Kidney (tissue), 14 donors: ENCODE results near the gene YAF2. TPM values are rescaled to one million over a fixed set of nuclear protein-coding genes. Genes with fewer than 3 reads are reported as not detected.

Experiments
- DNase-seq, 5 donors: peaks; one replicate each; pipeline ENCODE4 v3.0.0-alpha.2; 2013 to 2020
- FAIRE-seq: peaks from 2 replicates; lab custom pipeline; 2012; peaks lifted over from hg19 to GRCh38; lab: Jason Lieb, UNC
- H3K27ac ChIP-seq, 2 donors: one replicate each; pipeline ENCODE4 v1.7.0; 2013; ENCODE audit warnings: low read depth in 2 of 2, low read length in 2 of 2, inconsistent platforms in 1 of 2
- H3K27me3 ChIP-seq: one replicate; pipeline ENCODE4 v1.7.1; 2013; ENCODE audit warnings: low read length, inconsistent platforms; ENCODE audit not compliant: control insufficient read depth, insufficient read depth
- H3K36me3 ChIP-seq, 3 donors: one replicate each; pipeline versions ENCODE4 v1.7.0 to v1.7.1; 2013; ENCODE audit warnings: low read length in 3 of 3, control low read depth in 1 of 3, inconsistent platforms in 1 of 3; ENCODE audit not compliant: insufficient read depth in 3 of 3, control insufficient read depth in 2 of 3
- H3K4me1 ChIP-seq, 3 donors: one replicate each; pipeline versions ENCODE4 v1.7.0 to v1.7.1; 2013; ENCODE audit warnings: low read length in 3 of 3, inconsistent platforms in 1 of 3, low read depth in 1 of 3; ENCODE audit not compliant: control insufficient read depth in 2 of 3, insufficient read depth in 2 of 3
- H3K4me3 ChIP-seq, 3 donors: one replicate each; pipeline versions ENCODE4 v1.7.0 to v1.8.1; 2013; ENCODE audit warnings: low read length in 3 of 3, control low read depth in 1 of 3, inconsistent platforms in 1 of 3
- H3K9ac ChIP-seq, 3 donors: one replicate each; pipeline versions ENCODE4 v1.7.0 to v1.7.1; 2013; ENCODE audit warnings: low read length in 3 of 3, control low read depth in 1 of 3, inconsistent platforms in 1 of 3
- H3K9me3 ChIP-seq, 3 donors: one replicate each; pipeline versions ENCODE4 v1.7.0 to v1.7.1; 2013; ENCODE audit warnings: low read length in 3 of 3, control low read depth in 1 of 3, inconsistent platforms in 1 of 3; ENCODE audit not compliant: control insufficient read depth in 2 of 3, insufficient read depth in 1 of 3
- intact Hi-C: fragments of 100-400 bp; cut with DNase I; formaldehyde crosslinking; loops from one replicate; pipeline ENCODE4 v1.11.1; 2022
- polyA plus RNA-seq: library from polyadenylated mRNA; stranded (reverse); fragments of 350-450 nt; fragmentation: Illumina TruSeq; extraction: RNeasy Lipid Tissue Mini Kit (QIAGEN cat#74804); gene quantifications from one replicate; pipeline ENCODE4 v1.2.3, GENCODE V29; 2014; ENCODE audit warnings: low read depth, low replicate concordance; ENCODE audit not compliant: insufficient read depth
- total RNA-seq: library from RNA; stranded (reverse); fragmentation: NEBNext Ultra II Directional; extraction: Animal tissue kit (Norgen Biotek cat#: 25700); gene quantifications from one replicate; pipeline ENCODE4 v1.2.1, GENCODE V29; 2021
- TF ChIP-seq, protein P1 (sequence below): IDR thresholded peaks from 3 replicates; pipeline ENCODE4 v1.5.1; 2012; ENCODE audit warnings: mild to moderate bottlenecking, moderate library complexity, borderline replicate concordance; ENCODE audit not compliant: insufficient read depth; ENCODE audit errors: extremely low read depth
- donor health status: control.
- donor health status: control.
- donor health status: control.
- donor health status: control.
- donor health status: control.
- donor health status: DM: yes; HTN: yes; CAD: no.
- donor health status: Normal renal cell carcinoma (clear cell type).

The YAF2 gene
- total and polyA plus RNA-seq, 2 donors from 2014 or later: 15.0 to 32.0 TPM

- DNase-seq (no peak), FAIRE-seq (no peak)
- Histone ChIP-seq H3K27me3 (no peaks in the 10 kb centered on the region), H3K4me1 (no peaks in the 10 kb centered on the region), H3K9ac (no peak overlapping the region), H3K36me3 (peaks cover 0 to 5% (median 0%) of the 10 kb centered on the region in 3 donors), H3K27ac (no peak overlapping the region), H3K4me3 (no peak overlapping the region), H3K9me3 (peaks cover 0 to 3% (median 0%) of the 10 kb centered on the region in 3 donors)
- TF ChIP-seq, protein P1, sequence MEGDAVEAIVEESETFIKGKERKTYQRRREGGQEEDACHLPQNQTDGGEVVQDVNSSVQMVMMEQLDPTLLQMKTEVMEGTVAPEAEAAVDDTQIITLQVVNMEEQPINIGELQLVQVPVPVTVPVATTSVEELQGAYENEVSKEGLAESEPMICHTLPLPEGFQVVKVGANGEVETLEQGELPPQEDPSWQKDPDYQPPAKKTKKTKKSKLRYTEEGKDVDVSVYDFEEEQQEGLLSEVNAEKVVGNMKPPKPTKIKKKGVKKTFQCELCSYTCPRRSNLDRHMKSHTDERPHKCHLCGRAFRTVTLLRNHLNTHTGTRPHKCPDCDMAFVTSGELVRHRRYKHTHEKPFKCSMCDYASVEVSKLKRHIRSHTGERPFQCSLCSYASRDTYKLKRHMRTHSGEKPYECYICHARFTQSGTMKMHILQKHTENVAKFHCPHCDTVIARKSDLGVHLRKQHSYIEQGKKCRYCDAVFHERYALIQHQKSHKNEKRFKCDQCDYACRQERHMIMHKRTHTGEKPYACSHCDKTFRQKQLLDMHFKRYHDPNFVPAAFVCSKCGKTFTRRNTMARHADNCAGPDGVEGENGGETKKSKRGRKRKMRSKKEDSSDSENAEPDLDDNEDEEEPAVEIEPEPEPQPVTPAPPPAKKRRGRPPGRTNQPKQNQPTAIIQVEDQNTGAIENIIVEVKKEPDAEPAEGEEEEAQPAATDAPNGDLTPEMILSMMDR: no peak
- intact Hi-C loops: no loop called here
These were observed 59.9 kb downstream of the YAF2 start for GRCh38 chr12:42178101-42178500.

DNA sequence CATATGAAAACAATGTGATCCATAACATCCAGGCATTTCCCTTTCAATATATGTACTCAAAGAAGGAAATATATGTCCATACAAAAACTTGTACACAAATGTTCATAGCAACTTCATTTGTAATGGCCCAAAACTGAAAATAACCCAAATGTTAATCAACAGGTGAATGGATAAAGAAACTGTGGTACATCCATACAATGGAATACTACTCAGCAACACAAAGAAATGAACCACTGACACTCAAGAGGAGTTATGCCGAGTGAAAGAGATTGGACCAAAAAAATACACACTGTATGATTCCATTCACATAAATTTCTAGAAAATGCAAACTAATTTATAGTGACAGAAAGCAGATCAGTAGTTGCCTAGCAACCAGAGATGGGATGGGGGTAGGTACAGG is 63.1 kb downstream of the YAF2 start:
- H3K4me1 ChIP-seq: no peaks in the 10 kb centered on the region
- intact Hi-C loops: no loop called here
- no peak for FAIRE-seq
- TF ChIP-seq, protein P1: no peak
- no peak for DNase-seq
- peaks cover 0 to 5% (median 0%) of the 10 kb centered on the region in 3 donors for H3K36me3 ChIP-seq
- peaks cover 0 to 3% (median 0%) of the 10 kb centered on the region in 3 donors for H3K9me3 ChIP-seq
- H3K27me3 ChIP-seq: no peaks in the 10 kb centered on the region
- H3K27ac ChIP-seq: no peak overlapping the region
- no peak overlapping the region for H3K9ac ChIP-seq
- H3K4me3 ChIP-seq: no peak overlapping the region

GRCh38 chr12:42173961-42174521 is 64.0 kb downstream of the YAF2 start:
- Histone ChIP-seq H3K9ac (no peak overlapping the region), H3K9me3 (peaks cover 0 to 3% (median 0%) of the 10 kb centered on the region in 3 donors), H3K36me3 (peaks cover 0 to 5% (median 0%) of the 10 kb centered on the region in 3 donors), H3K27me3 (no peaks in the 10 kb centered on the region), H3K27ac (no peak overlapping the region), H3K4me3 (no peak overlapping the region), H3K4me1 (no peaks in the 10 kb centered on the region)
- intact Hi-C loops: no loop called here
- DNase-seq: no peak
- no peak for FAIRE-seq
- TF ChIP-seq, protein P1: no peak
